PFSK-1 (cell line): ENCODE measurements around the gene HPCAL4.

Experiments used
- POLR2AphosphoS5 ChIP-seq: IDR thresholded peaks from 2 replicates; pipeline ENCODE4 v1.6.1; 2012; ENCODE audit warnings: low read depth, mild to moderate bottlenecking, control low read depth, low read length, moderate library complexity
- TAF1 ChIP-seq: IDR thresholded peaks from 2 replicates; pipeline ENCODE4 v1.6.1; 2012; ENCODE audit warnings: low read length, control low read depth, borderline replicate concordance; ENCODE audit not compliant: insufficient read depth

DNA sequence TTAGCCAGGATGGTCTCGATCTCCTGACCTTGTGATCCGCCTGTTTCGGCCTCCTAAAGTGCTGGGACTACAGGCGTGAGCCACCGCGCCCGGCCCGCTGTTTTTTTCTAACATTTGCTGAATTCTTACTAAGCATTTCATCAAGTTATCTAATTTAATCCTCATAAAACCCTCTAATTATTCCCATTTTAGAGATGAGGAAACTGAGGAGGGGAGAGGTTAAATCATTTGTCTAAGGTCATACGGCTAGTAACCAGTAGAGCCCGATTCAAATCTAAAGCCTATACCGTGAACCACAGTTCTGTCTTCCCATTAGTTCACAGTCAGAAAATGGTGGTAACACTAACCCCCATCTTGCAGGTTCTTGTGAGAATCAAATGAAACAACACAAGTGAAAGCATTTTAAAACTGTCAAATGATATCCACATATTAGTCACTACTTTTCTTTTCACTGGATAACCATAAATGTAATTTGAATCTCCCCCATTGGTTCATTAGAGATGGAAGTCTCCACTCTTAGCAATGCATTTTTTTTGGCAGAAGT, 62.4 kb downstream of the HPCAL4 start:
- TF ChIP-seq POLR2AphosphoS5 (no peak), TAF1 (no peak)
